ENCODE results near the gene BDKRB1. TPM values are rescaled to one million over a fixed set of nuclear protein-coding genes. Genes with fewer than 3 reads are reported as not detected.

Gene BDKRB1
- total RNA-seq, 2 experiments from 2014 or later = not detected

GRCh38 chr14:96304956-96305355, 48.9 kb downstream of the BDKRB1 start:
- no peaks in the 10 kb centered on the region for H3K27me3 Mint-ChIP-seq
- intact Hi-C loops (cut with micrococcal nuclease) = no loop called here
- ChIA-PET CTCF (no interaction called here), POLR2A (no interaction called here)
- H3K4me1 Mint-ChIP-seq (ENCODE audit: low read depth) = no peaks in the 10 kb centered on the region
- no peak overlapping the region for H3K4me3 Mint-ChIP-seq
- no peak overlapping the region for H3K27ac Mint-ChIP-seq
- H3K9me3 Mint-ChIP-seq = no peaks in the 10 kb centered on the region
- no peak for DNase-seq
- peaks cover 28% of the 10 kb centered on the region for H3K36me3 Mint-ChIP-seq

- no peaks in the 10 kb centered on the region for H3K9me3 Mint-ChIP-seq
- POLR2A ChIA-PET = no interaction called here
These were observed 51.4 kb downstream of the BDKRB1 start for GRCh38 chr14:96307434-96307833.

GRCh38 chr14:96309133-96309895, 53.3 kb downstream of the BDKRB1 start:
- Mint-ChIP-seq H3K27me3 (no peaks in the 10 kb centered on the region), H3K9me3 (no peaks in the 10 kb centered on the region), H3K27ac (no peak overlapping the region), H3K4me1 (ENCODE audit: low read depth) (no peaks in the 10 kb centered on the region), H3K36me3 (peaks cover 38% of the 10 kb centered on the region), H3K4me3 (no peak overlapping the region)
- intact Hi-C loops (cut with micrococcal nuclease) = no loop called here
- no peak for DNase-seq
- ChIA-PET POLR2A (no interaction called here), CTCF (interaction anchor here (1.2 to 2.3 kb wide), 2 partner anchors 11 to 114 kb away, joined by 3 to 13 read pairs; no protein-coding TSS in a partner anchor)

More at GRCh38 chr14:96307434-96307833, 51.4 kb downstream of the BDKRB1 start:
- no peak for DNase-seq
- Mint-ChIP-seq H3K4me3 (no peak overlapping the region), H3K36me3 (peaks cover 31% of the 10 kb centered on the region), H3K27ac (no peak overlapping the region), H3K27me3 (no peaks in the 10 kb centered on the region), H3K4me1 (ENCODE audit: low read depth) (no peaks in the 10 kb centered on the region)
- CTCF ChIA-PET = interaction anchor here (2.3 kb wide), 1 partner anchor 10 kb away, joined by 13 read pairs; no protein-coding TSS in a partner anchor
- intact Hi-C loops (cut with micrococcal nuclease) = no loop called here

- no peaks in the 10 kb centered on the region for H3K4me1 Mint-ChIP-seq (ENCODE audit: low read depth)
- H3K36me3 Mint-ChIP-seq = peaks cover 38% of the 10 kb centered on the region
- intact Hi-C loops (cut with micrococcal nuclease) = no loop called here
- CTCF ChIA-PET = interaction anchor here (1.2 kb wide), 1 partner anchor 114 kb away, joined by 3 read pairs; no protein-coding TSS in a partner anchor
- no peak overlapping the region for H3K4me3 Mint-ChIP-seq
- DNase-seq = no peak
- no peaks in the 10 kb centered on the region for H3K9me3 Mint-ChIP-seq
- POLR2A ChIA-PET = no interaction called here
- H3K27me3 Mint-ChIP-seq = no peaks in the 10 kb centered on the region
- H3K27ac Mint-ChIP-seq = no peak overlapping the region
These were observed 53.9 kb downstream of the BDKRB1 start for GRCh38 chr14:96309896-96310330.

GRCh38 chr14:96310906-96311305, 54.9 kb downstream of the BDKRB1 start:
- no peak for DNase-seq
- Mint-ChIP-seq H3K4me1 (ENCODE audit: low read depth) (no peaks in the 10 kb centered on the region), H3K4me3 (no peak overlapping the region), H3K27me3 (no peaks in the 10 kb centered on the region), H3K27ac (no peak overlapping the region), H3K9me3 (no peaks in the 10 kb centered on the region), H3K36me3 (peaks cover 44% of the 10 kb centered on the region)
- CTCF ChIA-PET = no interaction called here
- intact Hi-C loops (cut with micrococcal nuclease) = no loop called here
- POLR2A ChIA-PET = no interaction called here

Other genes starting within 250 kb of the BDKRB1 start
- gene C14orf132, start 216.8 kb upstream of the BDKRB1 start, total RNA-seq = 1 to 10 TPM; 3.2 to 4.6 TPM
- gene BDKRB2, start 51.4 kb upstream of the BDKRB1 start, total RNA-seq = under 1 TPM in 1 of 2 experiments, not detected in 1; 0.12 TPM
- 10 to 100 TPM; 12.0 to 12.8 TPM for gene ATG2B, start 107.1 kb downstream of the BDKRB1 start, total RNA-seq
- gene GSKIP, start 107.3 kb downstream of the BDKRB1 start, total RNA-seq = 10 to 100 TPM; 22.8 to 29.7 TPM
- gene AK7, start 135.9 kb downstream of the BDKRB1 start, total RNA-seq = 1 to 10 TPM; 2.1 TPM
- gene PAPOLA, start 246.2 kb downstream of the BDKRB1 start, total RNA-seq = 100 to 1,000 TPM; 161 to 173 TPM